ENCODE measurements around the gene LTV1. TPM values are rescaled to one million over a fixed set of nuclear protein-coding genes. Genes with fewer than 3 reads are reported as not detected.
"Not testable (repeated sequence)": the region's sequence is repeated elsewhere in the genome, so short reads cannot be mapped to it uniquely, and the experiment has no call there.

LTV1 gene
- total and polyA plus RNA-seq, 2 experiments from 2014 or later, result 17.9 to 33.6 TPM

DNA sequence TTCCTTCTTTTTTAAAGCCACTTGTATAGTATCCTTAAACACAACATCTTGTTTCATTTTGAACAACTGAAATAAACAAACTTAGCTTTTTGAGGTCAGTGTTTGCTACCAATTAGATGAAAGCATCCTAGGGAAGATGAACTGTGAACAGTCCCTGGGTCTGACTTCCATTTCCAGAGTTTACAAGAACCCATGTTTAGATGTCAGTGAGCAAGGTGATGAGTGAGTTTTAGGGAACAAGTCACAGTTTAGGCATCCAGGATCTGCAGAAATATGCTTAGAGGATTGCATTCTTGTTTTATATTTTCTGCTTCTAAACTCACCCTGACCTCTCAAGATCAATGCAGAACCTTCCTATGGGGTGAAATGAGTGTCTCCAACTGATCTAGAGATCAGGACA lies 24.1 kb downstream of the LTV1 start:
- H3K27ac ChIP-seq, result no peak overlapping the region
- H3K27me3 ChIP-seq (replicated peaks; ENCODE audit: insufficient read depth), result no peaks in the 10 kb centered on the region
- no peak overlapping the region for H3K9ac ChIP-seq
- no peak overlapping the region for H2AFZ ChIP-seq
- peaks cover 23% of the 10 kb centered on the region for H3K36me3 ChIP-seq (ENCODE audit: low read depth)
- H3K4me2 ChIP-seq (ENCODE audit: unreplicated experiment), result no peak overlapping the region
- H3K4me1 ChIP-seq (ENCODE audit: insufficient read depth), result no peaks in the 10 kb centered on the region
- DNase-seq, result no peak
- no peaks in the 10 kb centered on the region for H3K9me3 ChIP-seq (ENCODE audit: low read depth)
- no peaks in the 10 kb centered on the region for H3K79me2 ChIP-seq (ENCODE audit: insufficient read depth)
- H3K9me2 ChIP-seq (ENCODE audit: insufficient read depth), result no peaks in the 10 kb centered on the region
- no peaks in the 10 kb centered on the region for H3F3A ChIP-seq (ENCODE audit: insufficient read depth)
- no peaks in the 10 kb centered on the region for H4K20me1 ChIP-seq (ENCODE audit: insufficient read depth)
- in situ Hi-C loops (cut with MboI), result no loop called here
- TF ChIP-seq EZH2phosphoT487 (IDR thresholded peaks at IDR 0.05; ENCODE audit: insufficient read depth, low read depth) (no peak), EZH2 (IDR thresholded peaks at IDR 0.05; ENCODE audit: insufficient read depth, poor library complexity, severe bottlenecking) (no peak)
- H3K4me3 ChIP-seq, result no peak overlapping the region

DNA sequence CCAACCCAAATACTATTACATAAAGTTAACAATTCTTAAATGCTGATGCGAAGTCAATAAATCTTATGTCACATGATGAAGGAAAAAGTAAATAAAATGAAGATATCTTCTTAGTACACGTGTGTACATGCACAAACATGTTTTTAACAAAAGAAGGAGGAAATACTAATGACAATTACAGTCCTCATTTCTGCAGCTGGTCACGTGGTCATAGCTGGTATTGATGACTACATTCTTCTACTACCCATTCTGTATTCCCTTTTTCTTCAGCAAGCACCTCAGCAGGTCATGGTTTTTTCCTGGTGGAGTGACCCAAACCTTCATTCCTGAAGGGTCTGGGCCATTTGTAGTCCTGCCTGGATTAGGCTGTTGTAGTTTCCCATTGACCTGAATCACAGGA lies 25.7 kb downstream of the LTV1 start:
- H3K4me2 ChIP-seq (ENCODE audit: unreplicated experiment); in situ Hi-C loops (cut with MboI); H3K4me3 ChIP-seq; H3K9me3 ChIP-seq (ENCODE audit: low read depth); DNase-seq; H3K9ac ChIP-seq; H3K27ac ChIP-seq; H2AFZ ChIP-seq; H3K9me2 ChIP-seq (ENCODE audit: insufficient read depth); H4K20me1 ChIP-seq (ENCODE audit: insufficient read depth); H3K4me1 ChIP-seq (ENCODE audit: insufficient read depth); H3F3A ChIP-seq (ENCODE audit: insufficient read depth); H3K79me2 ChIP-seq (ENCODE audit: insufficient read depth); H3K27me3 ChIP-seq (replicated peaks; ENCODE audit: insufficient read depth); H3K36me3 ChIP-seq (ENCODE audit: low read depth): not testable (repeated sequence)
- 92 to 97% methylated on average over 3 of the region's 3 CpGs for WGBS, 2 experiments (ENCODE audit: low coverage in 1 of 2, low lambda C conversion rate in 2 of 2, missing lambda C conversion rate in 2 of 2)

DNA sequence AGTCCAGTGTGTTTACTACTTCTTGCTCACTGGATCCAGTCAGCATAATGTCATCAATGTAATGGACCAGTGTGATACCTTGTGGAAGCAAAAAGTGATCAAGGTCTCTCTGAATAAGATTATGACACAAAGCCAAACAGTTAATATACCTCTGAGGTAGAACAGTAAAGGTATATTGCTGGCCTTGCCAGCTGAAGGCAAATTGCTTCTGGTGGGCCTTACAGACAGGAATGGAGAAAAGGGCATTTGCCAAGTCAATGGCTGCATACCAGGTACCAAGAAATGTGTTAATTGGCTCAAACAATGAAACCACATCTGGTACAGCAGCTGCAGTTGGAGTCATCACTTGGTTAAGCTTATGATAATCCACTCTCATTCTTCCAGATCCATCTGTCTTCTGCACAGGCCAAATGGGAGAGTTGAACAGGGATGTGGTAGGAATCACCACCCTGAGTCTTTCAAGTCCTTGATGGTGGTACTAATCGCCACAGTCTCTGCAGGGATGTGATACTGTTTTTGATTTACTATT lies 28.1 kb downstream of the LTV1 start:
- H3K27me3 ChIP-seq (replicated peaks; ENCODE audit: insufficient read depth); H2AFZ ChIP-seq; H3K9ac ChIP-seq; H3K4me1 ChIP-seq (ENCODE audit: insufficient read depth); H3K9me2 ChIP-seq (ENCODE audit: insufficient read depth); H3K9me3 ChIP-seq (ENCODE audit: low read depth); DNase-seq; H3K4me2 ChIP-seq (ENCODE audit: unreplicated experiment); H3K79me2 ChIP-seq (ENCODE audit: insufficient read depth); H3K27ac ChIP-seq; H3F3A ChIP-seq (ENCODE audit: insufficient read depth); H3K36me3 ChIP-seq (ENCODE audit: low read depth); H4K20me1 ChIP-seq (ENCODE audit: insufficient read depth); H3K4me3 ChIP-seq; in situ Hi-C loops (cut with MboI): not testable (repeated sequence)
- WGBS, 2 experiments (ENCODE audit: low coverage in 1 of 2, low lambda C conversion rate in 2 of 2, missing lambda C conversion rate in 2 of 2), result 73 to 75% methylated on average over 1 of the region's 1 CpG

DNA sequence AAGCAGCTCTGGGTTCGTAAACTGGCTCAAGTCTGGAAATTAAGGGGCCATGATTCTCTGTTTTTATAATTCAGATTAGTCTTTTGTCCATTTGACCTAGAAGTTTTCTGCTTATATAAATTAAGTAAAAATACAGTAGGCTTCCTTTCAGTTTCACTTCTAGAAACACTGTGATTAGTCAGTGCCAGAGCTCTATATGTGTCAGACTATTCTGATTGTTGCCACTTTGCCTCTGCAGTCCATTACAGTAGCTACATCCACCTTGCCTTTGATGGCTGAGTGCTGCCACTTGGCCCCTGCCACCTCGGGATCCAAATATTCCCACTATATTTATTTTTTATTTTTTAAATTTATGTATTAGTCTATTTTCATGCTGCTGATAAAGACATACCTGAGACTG lies 29.1 kb downstream of the LTV1 start:
- H4K20me1 ChIP-seq (ENCODE audit: insufficient read depth), result no peaks in the 10 kb centered on the region
- H3K79me2 ChIP-seq (ENCODE audit: insufficient read depth), result no peaks in the 10 kb centered on the region
- no peaks in the 10 kb centered on the region for H3K27me3 ChIP-seq (replicated peaks; ENCODE audit: insufficient read depth)
- H3K9me3 ChIP-seq (ENCODE audit: low read depth), result no peaks in the 10 kb centered on the region
- H3K4me2 ChIP-seq (ENCODE audit: unreplicated experiment), result no peak overlapping the region
- 63 to 70% methylated on average over 2 of the region's 2 CpGs for WGBS, 2 experiments (ENCODE audit: low coverage in 1 of 2, low lambda C conversion rate in 2 of 2, missing lambda C conversion rate in 2 of 2)
- no peaks in the 10 kb centered on the region for H3K36me3 ChIP-seq (ENCODE audit: low read depth)
- no peak for TF ChIP-seq EZH2phosphoT487 (IDR thresholded peaks at IDR 0.05; ENCODE audit: insufficient read depth, low read depth)
- no peak for TF ChIP-seq EZH2 (IDR thresholded peaks at IDR 0.05; ENCODE audit: insufficient read depth, poor library complexity, severe bottlenecking)
- H3K4me3 ChIP-seq, result no peak overlapping the region
- no peak overlapping the region for H2AFZ ChIP-seq
- H3K9ac ChIP-seq, result no peak overlapping the region
- no peak overlapping the region for H3K27ac ChIP-seq
- in situ Hi-C loops (cut with MboI), result no loop called here
- H3F3A ChIP-seq (ENCODE audit: insufficient read depth), result no peaks in the 10 kb centered on the region
- no peaks in the 10 kb centered on the region for H3K4me1 ChIP-seq (ENCODE audit: insufficient read depth)
- H3K9me2 ChIP-seq (ENCODE audit: insufficient read depth), result no peaks in the 10 kb centered on the region
- peak; percentile 33 for DNase-seq

DNA sequence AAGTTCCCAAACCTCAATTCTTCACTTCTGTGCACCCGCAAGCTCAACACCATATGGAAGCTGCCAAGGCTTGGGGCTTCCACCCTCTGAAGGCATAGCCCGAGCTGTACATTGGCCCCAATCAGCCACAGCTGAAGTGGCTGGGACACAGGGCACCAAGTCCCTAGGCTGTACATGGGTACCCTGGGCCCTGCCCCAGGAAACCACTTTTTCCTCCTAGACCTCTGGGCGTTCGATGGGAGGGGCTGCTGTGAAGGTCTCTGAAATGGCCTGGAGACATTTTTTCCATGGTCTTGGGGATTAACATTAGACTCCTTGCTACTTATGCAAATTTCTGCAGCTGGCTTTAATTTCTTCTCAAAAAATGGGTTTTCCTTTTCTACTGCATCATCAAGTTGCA lies 30.5 kb downstream of the LTV1 start:
- in situ Hi-C loops (cut with MboI); DNase-seq; H3K79me2 ChIP-seq (ENCODE audit: insufficient read depth); H3K27ac ChIP-seq; H3K4me2 ChIP-seq (ENCODE audit: unreplicated experiment); H3K9me2 ChIP-seq (ENCODE audit: insufficient read depth); H3K27me3 ChIP-seq (replicated peaks; ENCODE audit: insufficient read depth); H3F3A ChIP-seq (ENCODE audit: insufficient read depth); H3K4me1 ChIP-seq (ENCODE audit: insufficient read depth); H3K36me3 ChIP-seq (ENCODE audit: low read depth); H3K4me3 ChIP-seq; H4K20me1 ChIP-seq (ENCODE audit: insufficient read depth); H2AFZ ChIP-seq; H3K9me3 ChIP-seq (ENCODE audit: low read depth); H3K9ac ChIP-seq: not testable (repeated sequence)
- WGBS, 2 experiments (ENCODE audit: low coverage in 1 of 2, low lambda C conversion rate in 2 of 2, missing lambda C conversion rate in 2 of 2), result 80 to 83% methylated on average over 4 of the region's 4 CpGs

DNA sequence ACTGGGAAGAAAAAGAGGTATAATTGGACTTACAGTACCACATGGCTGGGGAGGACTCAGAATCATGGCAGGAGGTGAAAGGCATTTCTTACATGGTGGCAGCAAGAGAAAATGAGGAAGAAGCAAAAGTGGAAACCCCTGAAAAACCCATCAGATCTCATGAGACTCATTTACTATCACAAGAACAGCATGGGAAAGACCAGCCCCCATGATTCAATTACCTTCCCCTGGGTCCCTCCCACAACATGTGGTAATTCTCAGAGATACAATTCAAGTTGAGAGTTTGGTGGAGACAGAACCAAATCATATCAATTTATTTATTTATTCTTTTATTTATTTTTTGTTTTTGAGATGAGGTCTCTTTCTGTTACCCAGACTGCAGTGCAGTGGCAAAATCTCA lies 31.4 kb downstream of the LTV1 start:
- H3K9ac ChIP-seq; H3K79me2 ChIP-seq (ENCODE audit: insufficient read depth); H3K27ac ChIP-seq; H3K4me1 ChIP-seq (ENCODE audit: insufficient read depth); H3F3A ChIP-seq (ENCODE audit: insufficient read depth); H2AFZ ChIP-seq; H3K4me3 ChIP-seq; in situ Hi-C loops (cut with MboI); H4K20me1 ChIP-seq (ENCODE audit: insufficient read depth); H3K36me3 ChIP-seq (ENCODE audit: low read depth); H3K9me2 ChIP-seq (ENCODE audit: insufficient read depth); H3K4me2 ChIP-seq (ENCODE audit: unreplicated experiment); H3K27me3 ChIP-seq (replicated peaks; ENCODE audit: insufficient read depth); H3K9me3 ChIP-seq (ENCODE audit: low read depth); DNase-seq: not testable (repeated sequence)
